Caco-2 (cell line): ENCODE measurements around the gene TRPV5. TPM values are rescaled to one million over a fixed set of nuclear protein-coding genes. Genes with fewer than 3 reads are reported as not detected.

Experiments
- BruUV-seq: library from RNA; stranded (reverse); fragments of 400-500 nt; replicated peaks from 2 replicates; lab custom pipeline; 2021; lab: Mats Ljungman, UMichigan
- CTCF ChIA-PET: fragments of 300-600 bp; sonication (Branson Sonifier 250); formaldehyde crosslinking; loops from one replicate; lab custom pipeline; 2022; ENCODE audit warnings: antibody characterized with exemption; lab: Charles Lee
- POLR2A ChIA-PET: fragments of 300-600 bp; sonication (Branson Sonifier 250); formaldehyde crosslinking; loops from one replicate; lab custom pipeline; 2022; ENCODE audit warnings: antibody characterized with exemption; lab: Charles Lee
- DNase-seq, 2 experiments: peaks; one replicate each; pipeline versions ENCODE4 v3.0.0 to v3.0.0-alpha.2; 2020 to 2022
- H3K27me3 ChIP-seq: replicated peaks from 2 replicates; pipeline ENCODE4 v1.6.0; 2011; ENCODE audit warnings: low read length; ENCODE audit not compliant: control insufficient read depth, insufficient read depth
- H3K36me3 ChIP-seq: 2 replicates; pipeline ENCODE4 v1.5.1; 2011; ENCODE audit warnings: low read length; ENCODE audit not compliant: control insufficient read depth, insufficient read depth
- H3K4me1 ChIP-seq: fragments of 250-450 bp; sonication (Bioruptor Pico); 2 replicates; pipeline ENCODE4 v1.5.1; 2020; ENCODE audit warnings: mild to moderate bottlenecking
- H3K4me3 ChIP-seq: 2 replicates; pipeline ENCODE4 v1.5.1; 2011; ENCODE audit warnings: low read depth, mild to moderate bottlenecking, control low read depth, low read length
- H3K9me3 ChIP-seq: fragments of 250-450 bp; sonication (Bioruptor Pico); 2 replicates; pipeline ENCODE4 v1.5.1; 2020; ENCODE audit warnings: mild to moderate bottlenecking, moderate library complexity
- H3K27ac Mint-ChIP-seq: one replicate; pipeline ENCODE4 v1.8.0; 2022; ENCODE audit warnings: mixed read lengths; ENCODE audit not compliant: unreplicated experiment
- H3K27me3 Mint-ChIP-seq: one replicate; pipeline ENCODE4 v1.8.0; 2022; ENCODE audit warnings: mixed read lengths; ENCODE audit not compliant: insufficient read depth, unreplicated experiment
- H3K36me3 Mint-ChIP-seq: one replicate; pipeline ENCODE4 v1.8.0; 2022; ENCODE audit warnings: mild to moderate bottlenecking, mixed read lengths; ENCODE audit not compliant: insufficient read depth, unreplicated experiment
- H3K4me1 Mint-ChIP-seq: one replicate; pipeline ENCODE4 v1.8.0; 2022; ENCODE audit warnings: low read depth, mixed read lengths; ENCODE audit not compliant: unreplicated experiment
- H3K4me3 Mint-ChIP-seq: one replicate; pipeline ENCODE4 v1.8.0; 2022; ENCODE audit warnings: mild to moderate bottlenecking, moderate library complexity, mixed read lengths; ENCODE audit not compliant: unreplicated experiment
- H3K9me3 Mint-ChIP-seq: one replicate; pipeline ENCODE4 v1.8.0; 2022; ENCODE audit warnings: mixed read lengths; ENCODE audit not compliant: unreplicated experiment
- CTCF ChIP-seq, 2 experiments: fragments of 200-600 bp in 1 of 2; IDR thresholded peaks; 1 replicate in 1 of 2; 2 replicates in 1 of 2; pipeline versions ENCODE4 v1.5.1 to v1.8.0; 2011 to 2022; ENCODE audit warnings: antibody characterized with exemption in 1 of 2, control low read depth in 1 of 2, inconsistent platforms in 1 of 2, low read depth in 1 of 2, low read length in 1 of 2, mild to moderate bottlenecking in 1 of 2, moderate library complexity in 1 of 2; ENCODE audit not compliant: insufficient read depth in 1 of 2, severe bottlenecking in 1 of 2, unreplicated experiment in 1 of 2
- intact Hi-C: fragments of 100-400 bp; cut with micrococcal nuclease; formaldehyde crosslinking; loops from one replicate; pipeline ENCODE4 v1.10.0; 2022; ENCODE audit not compliant: unreplicated experiment
- total RNA-seq: library from RNA; stranded (reverse); gene quantifications from 2 replicates; pipeline ENCODE4 v1.2.3, GENCODE V29; 2022

The TRPV5 gene
- total RNA-seq, 1 experiment from 2014 or later: not detected

- H3K9me3 Mint-ChIP-seq: peaks cover 10% of the 10 kb centered on the region
- no peak overlapping the region for H3K4me3 Mint-ChIP-seq
- no peaks in the 10 kb centered on the region for H3K9me3 ChIP-seq
- no peak overlapping the region for H3K4me3 ChIP-seq
- DNase-seq: no peak
- POLR2A ChIA-PET: interaction anchor here (0.5 kb wide), 1 partner anchor 475 kb away, joined by 3 read pairs; no protein-coding TSS in a partner anchor
- peaks cover 44% of the 10 kb centered on the region for H3K4me1 Mint-ChIP-seq
- H3K36me3 ChIP-seq: no peaks in the 10 kb centered on the region
- CTCF ChIA-PET: interaction anchor here (0.7 to 1.4 kb wide), 3 partner anchors 14 to 55 kb away, joined by 3 to 4 read pairs (median 3); no protein-coding TSS in a partner anchor
- intact Hi-C loops: no loop called here
- no peaks in the 10 kb centered on the region for H3K36me3 Mint-ChIP-seq
- no peak overlapping the region for H3K27ac Mint-ChIP-seq
- no peaks in the 10 kb centered on the region for H3K27me3 ChIP-seq
- no peaks in the 10 kb centered on the region for H3K27me3 Mint-ChIP-seq
- H3K4me1 ChIP-seq: peaks cover 42% of the 10 kb centered on the region
- BruUV-seq: no TSS peak
- TF ChIP-seq CTCF (IDR thresholded peaks at IDR 0.05; ENCODE audit: insufficient read depth in 1 of 2, low read depth in 1 of 2, low read length in 1 of 2, severe bottlenecking in 1 of 2, unreplicated experiment in 1 of 2): no peak
These were observed 38.5 kb downstream of the TRPV5 start for GRCh38 chr7:142894985-142895593.

GRCh38 chr7:142894112-142894984 lies 39.2 kb downstream of the TRPV5 start:
- no peaks in the 10 kb centered on the region for H3K36me3 ChIP-seq
- H3K27ac Mint-ChIP-seq: no peak overlapping the region
- H3K36me3 Mint-ChIP-seq: no peaks in the 10 kb centered on the region
- H3K4me3 ChIP-seq: no peak overlapping the region
- H3K9me3 Mint-ChIP-seq: peaks cover 10% of the 10 kb centered on the region
- CTCF ChIA-PET: interaction anchor here (0.6 to 1.4 kb wide), 5 partner anchors 13 to 109 kb away, joined by 3 to 4 read pairs (median 3); no protein-coding TSS in a partner anchor
- no TSS peak for BruUV-seq
- TF ChIP-seq CTCF (IDR thresholded peaks at IDR 0.05; ENCODE audit: insufficient read depth in 1 of 2, low read depth in 1 of 2, low read length in 1 of 2, severe bottlenecking in 1 of 2, unreplicated experiment in 1 of 2): no peak
- no peak for DNase-seq
- intact Hi-C loops: no loop called here
- no peaks in the 10 kb centered on the region for H3K27me3 ChIP-seq
- no peak overlapping the region for H3K4me3 Mint-ChIP-seq
- H3K4me1 ChIP-seq: peaks cover 39% of the 10 kb centered on the region
- peaks cover 44% of the 10 kb centered on the region for H3K4me1 Mint-ChIP-seq
- no peaks in the 10 kb centered on the region for H3K9me3 ChIP-seq
- POLR2A ChIA-PET: no interaction called here
- H3K27me3 Mint-ChIP-seq: no peaks in the 10 kb centered on the region

GRCh38 chr7:142892951-142893350 lies 40.6 kb downstream of the TRPV5 start:
- ChIA-PET CTCF (interaction anchor here (1.2 kb wide), 1 partner anchor 20 kb away, joined by 3 read pairs; no protein-coding TSS in a partner anchor), POLR2A (no interaction called here)
- Mint-ChIP-seq H3K4me1 (peaks cover 37% of the 10 kb centered on the region), H3K27me3 (no peaks in the 10 kb centered on the region), H3K9me3 (peaks cover 10% of the 10 kb centered on the region), H3K27ac (no peak overlapping the region), H3K4me3 (no peak overlapping the region), H3K36me3 (no peaks in the 10 kb centered on the region)
- Histone ChIP-seq H3K9me3 (no peaks in the 10 kb centered on the region), H3K27me3 (no peaks in the 10 kb centered on the region), H3K4me1 (peaks cover 34% of the 10 kb centered on the region), H3K36me3 (no peaks in the 10 kb centered on the region), H3K4me3 (no peak overlapping the region)
- BruUV-seq: no TSS peak
- no peak for TF ChIP-seq CTCF (IDR thresholded peaks at IDR 0.05; ENCODE audit: insufficient read depth in 1 of 2, low read depth in 1 of 2, low read length in 1 of 2, severe bottlenecking in 1 of 2, unreplicated experiment in 1 of 2)
- no peak for DNase-seq
- intact Hi-C loops: no loop called here
